Chondrocyte (in vitro differentiated cells): Measurements from ENCODE around the gene PSTPIP2. TPM values are rescaled to one million over a fixed set of nuclear protein-coding genes. Genes with fewer than 3 reads are reported as not detected.

Experiments
- DNase-seq: peaks from one replicate; pipeline ENCODE4 v3.0.0; 2021; ENCODE audit warnings: mixed read lengths, low spot score
- H3K27ac Mint-ChIP-seq: one replicate; pipeline ENCODE4 v1.8.0; 2021; ENCODE audit warnings: mild to moderate bottlenecking, moderate library complexity, mixed read lengths; ENCODE audit not compliant: unreplicated experiment
- H3K27me3 Mint-ChIP-seq: 2 replicates; pipeline ENCODE4 v1.8.0; 2021; ENCODE audit warnings: low read depth, mixed read lengths
- H3K36me3 Mint-ChIP-seq: 2 replicates; pipeline ENCODE4 v1.8.0; 2021; ENCODE audit warnings: low read depth, mixed read lengths
- H3K4me1 Mint-ChIP-seq: 2 replicates; pipeline ENCODE4 v1.8.0; 2021; ENCODE audit warnings: low read depth, mild to moderate bottlenecking, mixed read lengths
- H3K4me3 Mint-ChIP-seq: one replicate; pipeline ENCODE4 v1.8.0; 2021; ENCODE audit warnings: mild to moderate bottlenecking, moderate library complexity, mixed read lengths; ENCODE audit not compliant: unreplicated experiment
- H3K9me3 Mint-ChIP-seq: 2 replicates; pipeline ENCODE4 v1.8.0; 2021; ENCODE audit warnings: low read depth, mixed read lengths
- total RNA-seq: library from RNA; stranded (reverse); gene quantifications from 3 replicates; pipeline ENCODE4 v1.2.1, GENCODE V29; 2021
- TF ChIP-seq, protein P1 (sequence below): fragments of 200-600 bp; sonication (generic); IDR thresholded peaks from 2 replicates; pipeline ENCODE4 v1.5.0; 2021; ENCODE audit warnings: antibody characterized with exemption, mild to moderate bottlenecking, moderate library complexity

PSTPIP2 gene
- total RNA-seq, 1 donor from 2014 or later: 4.5 TPM

DNA sequence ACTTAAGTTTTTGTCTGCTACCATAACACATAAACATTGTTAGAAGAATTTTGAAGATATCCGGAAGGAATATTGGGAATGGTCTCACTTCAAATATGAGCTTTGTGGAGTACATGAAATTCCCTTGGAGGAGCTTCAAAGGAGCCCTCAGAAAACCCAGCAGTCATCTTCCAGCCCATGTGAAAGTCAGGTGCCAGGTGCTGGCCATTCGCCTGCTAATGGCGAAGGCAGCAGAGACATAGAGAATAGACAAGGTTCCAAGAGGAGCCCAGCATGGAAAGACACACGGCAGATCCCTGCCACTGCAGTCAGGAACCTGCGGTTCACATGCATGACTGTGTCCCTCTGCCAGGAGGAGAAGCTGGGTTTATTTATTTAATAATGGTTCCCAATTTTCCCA is 64.9 kb downstream of the PSTPIP2 start:
- TF ChIP-seq, protein P1, sequence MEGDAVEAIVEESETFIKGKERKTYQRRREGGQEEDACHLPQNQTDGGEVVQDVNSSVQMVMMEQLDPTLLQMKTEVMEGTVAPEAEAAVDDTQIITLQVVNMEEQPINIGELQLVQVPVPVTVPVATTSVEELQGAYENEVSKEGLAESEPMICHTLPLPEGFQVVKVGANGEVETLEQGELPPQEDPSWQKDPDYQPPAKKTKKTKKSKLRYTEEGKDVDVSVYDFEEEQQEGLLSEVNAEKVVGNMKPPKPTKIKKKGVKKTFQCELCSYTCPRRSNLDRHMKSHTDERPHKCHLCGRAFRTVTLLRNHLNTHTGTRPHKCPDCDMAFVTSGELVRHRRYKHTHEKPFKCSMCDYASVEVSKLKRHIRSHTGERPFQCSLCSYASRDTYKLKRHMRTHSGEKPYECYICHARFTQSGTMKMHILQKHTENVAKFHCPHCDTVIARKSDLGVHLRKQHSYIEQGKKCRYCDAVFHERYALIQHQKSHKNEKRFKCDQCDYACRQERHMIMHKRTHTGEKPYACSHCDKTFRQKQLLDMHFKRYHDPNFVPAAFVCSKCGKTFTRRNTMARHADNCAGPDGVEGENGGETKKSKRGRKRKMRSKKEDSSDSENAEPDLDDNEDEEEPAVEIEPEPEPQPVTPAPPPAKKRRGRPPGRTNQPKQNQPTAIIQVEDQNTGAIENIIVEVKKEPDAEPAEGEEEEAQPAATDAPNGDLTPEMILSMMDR: no peak

DNA sequence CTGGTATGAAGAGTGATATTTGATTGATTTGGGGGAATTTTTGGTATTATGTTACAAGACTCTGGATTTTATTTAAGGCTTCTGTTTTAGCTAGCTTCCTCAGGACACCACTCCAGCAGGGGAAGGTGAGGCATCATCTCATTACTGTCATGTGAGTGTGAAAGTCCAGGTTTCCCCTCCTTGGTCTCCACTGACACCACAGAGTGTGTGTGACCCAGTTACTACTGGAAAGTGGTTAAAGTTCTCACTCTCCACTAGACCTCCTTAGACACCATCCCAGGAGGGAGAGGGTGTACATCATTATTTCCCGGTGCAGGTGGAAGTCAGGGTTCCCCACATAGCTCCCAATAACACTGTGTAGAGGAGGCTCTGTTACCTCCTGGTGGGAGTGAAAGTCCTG is 69.1 kb downstream of the PSTPIP2 start:
- Mint-ChIP-seq H3K27ac (no peak overlapping the region), H3K36me3 (peaks cover 16% of the 10 kb centered on the region), H3K27me3 (no peaks in the 10 kb centered on the region), H3K9me3 (peaks cover 20% of the 10 kb centered on the region), H3K4me1 (no peaks in the 10 kb centered on the region), H3K4me3 (no peak overlapping the region)
- no peak for DNase-seq
- TF ChIP-seq, protein P1: no peak

More for the DNA sequence above, 64.9 kb downstream of the PSTPIP2 start:
- peaks cover 11% of the 10 kb centered on the region for H3K9me3 Mint-ChIP-seq
- peaks cover 25% of the 10 kb centered on the region for H3K36me3 Mint-ChIP-seq
- no peaks in the 10 kb centered on the region for H3K4me1 Mint-ChIP-seq
- no peak for DNase-seq
- H3K27ac Mint-ChIP-seq: no peak overlapping the region
- H3K27me3 Mint-ChIP-seq: no peaks in the 10 kb centered on the region
- no peak overlapping the region for H3K4me3 Mint-ChIP-seq

DNA sequence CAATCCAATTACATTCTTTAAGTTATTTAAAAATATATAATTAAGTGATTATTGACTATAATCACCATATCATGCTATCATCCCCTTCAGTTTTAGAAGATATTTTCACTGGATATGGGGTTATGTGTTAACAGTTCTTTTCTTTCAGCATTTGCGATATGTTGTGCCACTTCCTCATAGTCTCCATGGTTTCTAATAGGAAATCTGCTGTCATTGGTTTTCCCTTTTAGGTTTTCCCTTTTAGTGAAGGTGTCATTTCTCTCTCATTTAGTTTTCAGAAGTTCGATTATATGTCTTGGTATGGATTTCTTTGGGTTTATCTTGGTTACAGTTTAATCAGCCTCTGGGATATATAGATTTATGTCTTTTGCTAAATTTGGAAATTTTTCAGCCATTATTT is 70.2 kb downstream of the PSTPIP2 start:
- Mint-ChIP-seq H3K27me3 (no peaks in the 10 kb centered on the region), H3K4me3 (no peak overlapping the region), H3K27ac (no peak overlapping the region), H3K4me1 (no peaks in the 10 kb centered on the region), H3K9me3 (peaks cover 20% of the 10 kb centered on the region), H3K36me3 (peaks cover 13% of the 10 kb centered on the region)
- TF ChIP-seq, protein P1: no peak
- DNase-seq: no peak

DNA sequence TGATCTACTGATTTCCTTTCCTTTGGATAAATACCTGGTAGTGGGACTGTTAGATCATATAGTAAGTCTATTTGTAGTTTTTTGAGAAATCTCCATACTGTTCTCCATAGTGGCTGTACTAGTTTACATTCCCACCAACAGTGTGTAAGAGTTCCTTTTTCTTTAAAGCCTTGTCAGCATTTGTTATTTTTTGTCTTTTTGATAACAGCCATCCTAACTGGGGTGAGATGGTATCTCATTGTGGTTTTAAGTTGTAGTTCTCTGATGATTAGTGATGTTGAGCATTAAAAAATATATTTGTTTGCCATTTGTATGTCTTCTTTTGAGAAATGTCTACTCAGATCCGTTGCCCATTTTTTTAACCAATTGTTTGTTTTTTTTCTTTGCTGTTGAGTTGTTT is 71.0 kb downstream of the PSTPIP2 start:
- TF ChIP-seq, protein P1: no peak
- peaks cover 13% of the 10 kb centered on the region for H3K36me3 Mint-ChIP-seq

DNA sequence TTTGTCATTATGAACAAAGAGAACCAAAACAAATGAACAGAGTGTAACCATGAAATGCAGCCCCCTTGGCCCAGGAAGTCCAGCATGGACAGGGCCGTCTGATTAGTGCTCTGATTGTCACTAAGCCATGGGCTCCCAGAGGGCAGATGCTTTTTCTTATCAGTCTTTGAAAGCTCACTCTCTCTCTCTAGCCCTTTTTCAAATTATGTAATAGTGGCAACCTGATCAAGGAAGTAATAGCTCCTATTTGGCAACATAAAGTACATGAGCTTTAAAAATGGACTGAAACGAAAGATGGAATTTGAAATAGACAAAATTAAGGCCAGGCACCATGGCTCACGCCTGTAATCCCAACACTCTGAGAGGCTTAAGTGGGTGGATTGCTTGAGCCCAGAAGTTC is 72.5 kb downstream of the PSTPIP2 start:
- Mint-ChIP-seq H3K27me3 (no peaks in the 10 kb centered on the region), H3K27ac (no peak overlapping the region)

More for the DNA sequence above, 71.0 kb downstream of the PSTPIP2 start:
- Mint-ChIP-seq H3K27me3 (no peaks in the 10 kb centered on the region), H3K9me3 (peaks cover 20% of the 10 kb centered on the region), H3K4me3 (no peak overlapping the region), H3K4me1 (no peaks in the 10 kb centered on the region), H3K27ac (no peak overlapping the region)
- no peak for DNase-seq

More for the DNA sequence above, 72.5 kb downstream of the PSTPIP2 start:
- no peaks in the 10 kb centered on the region for H3K4me1 Mint-ChIP-seq
- TF ChIP-seq, protein P1: no peak
- no peak overlapping the region for H3K4me3 Mint-ChIP-seq
- H3K36me3 Mint-ChIP-seq: peaks cover 10% of the 10 kb centered on the region
- DNase-seq: no peak
- H3K9me3 Mint-ChIP-seq: peaks cover 16% of the 10 kb centered on the region
